Measurements from ENCODE around the gene CENPL.
"Not testable (repeated sequence)": the region's sequence is repeated elsewhere in the genome, so short reads cannot be mapped to it uniquely, and the experiment has no call there.

DNA sequence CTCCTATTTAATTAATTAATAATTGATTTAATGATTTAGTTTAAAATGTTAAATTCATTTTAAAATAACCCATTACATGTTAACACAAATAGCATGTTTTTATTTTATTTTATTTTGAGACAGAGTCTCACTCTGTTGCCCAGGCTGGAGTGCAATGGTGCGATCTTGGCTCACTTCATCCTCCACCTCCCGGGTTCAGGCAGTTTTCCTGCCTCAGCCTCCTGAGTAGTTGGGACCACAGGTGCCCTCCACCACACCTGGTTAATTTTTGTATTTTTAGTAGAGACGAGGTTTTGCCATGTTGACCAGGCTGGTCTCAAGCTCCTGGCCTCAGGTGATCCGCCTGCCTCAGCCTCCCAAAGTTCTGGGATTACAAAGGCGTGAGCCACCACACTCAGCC lies 34.9 kb upstream of the CENPL start:
- TF ChIP-seq, protein P1, sequence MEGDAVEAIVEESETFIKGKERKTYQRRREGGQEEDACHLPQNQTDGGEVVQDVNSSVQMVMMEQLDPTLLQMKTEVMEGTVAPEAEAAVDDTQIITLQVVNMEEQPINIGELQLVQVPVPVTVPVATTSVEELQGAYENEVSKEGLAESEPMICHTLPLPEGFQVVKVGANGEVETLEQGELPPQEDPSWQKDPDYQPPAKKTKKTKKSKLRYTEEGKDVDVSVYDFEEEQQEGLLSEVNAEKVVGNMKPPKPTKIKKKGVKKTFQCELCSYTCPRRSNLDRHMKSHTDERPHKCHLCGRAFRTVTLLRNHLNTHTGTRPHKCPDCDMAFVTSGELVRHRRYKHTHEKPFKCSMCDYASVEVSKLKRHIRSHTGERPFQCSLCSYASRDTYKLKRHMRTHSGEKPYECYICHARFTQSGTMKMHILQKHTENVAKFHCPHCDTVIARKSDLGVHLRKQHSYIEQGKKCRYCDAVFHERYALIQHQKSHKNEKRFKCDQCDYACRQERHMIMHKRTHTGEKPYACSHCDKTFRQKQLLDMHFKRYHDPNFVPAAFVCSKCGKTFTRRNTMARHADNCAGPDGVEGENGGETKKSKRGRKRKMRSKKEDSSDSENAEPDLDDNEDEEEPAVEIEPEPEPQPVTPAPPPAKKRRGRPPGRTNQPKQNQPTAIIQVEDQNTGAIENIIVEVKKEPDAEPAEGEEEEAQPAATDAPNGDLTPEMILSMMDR (IDR thresholded peaks at IDR 0.05): not testable (repeated sequence)
- not testable (repeated sequence) for TF ChIP-seq POLR2AphosphoS5, POLR2A (IDR thresholded peaks at IDR 0.05)

All from breast epithelium (tissue), 3 donors.